Activated CD8-positive, alpha-beta memory T cell treated with anti-CD3 and anti-CD28 coated beads, Interleukin-2, amount 50 U/mL, for 1 hour (primary cell): ENCODE results near the gene SERPINA12.

Source experiments
- DNase-seq: peaks from one replicate; pipeline ENCODE4 v3.0.0-alpha.2; 2020; ENCODE audit errors: extremely low read depth

Gene SERPINA12, protein sequence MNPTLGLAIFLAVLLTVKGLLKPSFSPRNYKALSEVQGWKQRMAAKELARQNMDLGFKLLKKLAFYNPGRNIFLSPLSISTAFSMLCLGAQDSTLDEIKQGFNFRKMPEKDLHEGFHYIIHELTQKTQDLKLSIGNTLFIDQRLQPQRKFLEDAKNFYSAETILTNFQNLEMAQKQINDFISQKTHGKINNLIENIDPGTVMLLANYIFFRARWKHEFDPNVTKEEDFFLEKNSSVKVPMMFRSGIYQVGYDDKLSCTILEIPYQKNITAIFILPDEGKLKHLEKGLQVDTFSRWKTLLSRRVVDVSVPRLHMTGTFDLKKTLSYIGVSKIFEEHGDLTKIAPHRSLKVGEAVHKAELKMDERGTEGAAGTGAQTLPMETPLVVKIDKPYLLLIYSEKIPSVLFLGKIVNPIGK

GRCh38 chr14:94509356-94509755 is at the start of gene SERPINA12:
SERPINA12 (minus strand) TSS chr14:94509469; CDS start chr14:94498397, 11,072 bp downstream.
- DNase-seq: no peak

GRCh38 chr14:94558842-94559241 is 49.6 kb upstream of the SERPINA12 start:
- DNase-seq: no peak

GRCh38 chr14:94557327-94557726 is 48.1 kb upstream of the SERPINA12 start:
- no peak for DNase-seq

DNA sequence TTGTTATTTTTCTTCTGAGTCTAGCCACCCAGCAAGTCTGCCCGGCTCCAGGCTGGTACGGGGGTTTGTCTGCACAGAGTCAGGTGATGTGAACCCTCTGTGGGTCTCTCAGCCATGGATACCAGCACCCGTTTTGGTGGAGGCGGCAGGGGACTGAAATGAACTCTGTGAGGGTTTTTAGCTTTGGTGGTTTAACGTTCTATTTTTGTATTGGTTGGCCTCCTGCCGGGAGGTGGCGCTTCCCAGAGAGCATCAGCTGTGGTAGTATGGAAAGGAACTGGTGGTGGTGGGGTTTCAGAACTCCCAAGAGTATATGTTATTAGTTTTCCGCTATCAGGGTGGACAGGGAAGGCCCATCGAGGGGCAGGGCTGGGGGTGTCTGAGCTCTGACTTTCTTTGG is 46.7 kb upstream of the SERPINA12 start:
- no peak for DNase-seq

DNA sequence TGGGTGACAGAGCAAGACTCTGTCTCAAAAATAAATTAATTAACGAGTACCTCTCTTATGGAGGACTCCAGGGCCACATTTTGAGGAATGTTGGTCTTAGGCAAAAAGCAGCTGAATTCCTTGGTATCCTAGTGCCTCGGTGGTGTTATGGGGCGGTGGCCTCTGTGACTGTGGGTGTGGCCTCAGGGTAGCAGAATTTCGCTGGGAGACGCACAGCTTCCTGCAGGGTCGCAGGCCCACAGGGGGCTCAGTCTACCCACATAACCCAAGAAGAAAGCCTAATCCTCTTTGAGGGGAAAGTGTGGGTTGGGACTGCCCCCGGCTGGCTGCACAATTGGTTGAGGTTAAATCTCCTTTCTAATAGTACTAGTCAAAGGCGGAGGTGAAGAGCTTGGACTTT is 40.8 kb upstream of the SERPINA12 start:
- no peak for DNase-seq

DNA sequence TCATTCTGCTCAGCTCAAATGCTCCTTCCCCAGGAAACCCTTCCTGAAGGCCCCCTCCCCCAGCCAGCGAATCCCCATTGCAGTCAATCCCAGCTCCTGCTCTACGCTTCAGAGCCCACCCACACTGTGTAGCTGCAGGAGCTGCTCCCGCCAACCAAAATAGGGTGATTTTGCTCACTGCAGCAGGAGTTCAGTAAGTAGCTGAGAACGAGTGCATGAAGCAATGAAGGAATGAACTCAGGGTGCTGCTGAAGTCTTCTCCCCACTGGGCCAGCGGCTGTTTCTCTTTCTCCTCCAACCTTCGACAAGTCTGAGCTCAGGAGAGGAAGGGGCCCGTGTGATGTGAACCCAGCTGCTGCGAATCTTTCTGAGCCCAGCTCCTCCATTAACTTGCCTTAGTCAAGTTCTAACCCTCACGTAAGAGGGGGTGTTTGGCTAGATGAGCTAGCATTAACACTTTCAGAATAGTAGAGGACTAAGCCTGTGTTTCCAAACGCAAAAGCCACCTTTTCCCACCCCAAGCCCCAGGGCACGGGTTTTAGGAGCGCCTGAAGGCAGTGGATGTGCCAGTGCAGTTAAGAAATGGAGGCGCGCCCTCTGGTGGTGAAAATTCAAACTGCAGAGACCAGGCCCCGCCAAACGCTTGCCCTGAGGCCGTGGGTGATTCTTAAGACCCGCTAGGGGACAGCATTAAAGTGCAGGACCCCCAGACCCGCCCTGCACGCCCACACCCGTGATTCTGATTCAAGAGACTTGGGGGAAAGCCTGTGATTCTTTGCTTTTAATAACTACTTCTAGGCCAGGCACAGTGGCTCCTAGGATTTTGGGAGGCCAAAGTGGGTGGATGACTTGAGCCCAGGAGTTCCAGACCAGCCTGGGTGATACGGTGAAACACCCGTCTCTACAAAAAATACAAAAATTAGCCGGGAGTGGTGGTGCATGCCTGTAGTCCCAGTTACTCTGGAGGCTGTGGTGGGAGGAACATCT is 40.0 kb upstream of the SERPINA12 start:
- no peak for DNase-seq

GRCh38 chr14:94548131-94548998 is 39.1 kb upstream of the SERPINA12 start:
- DNase-seq: no peak

DNA sequence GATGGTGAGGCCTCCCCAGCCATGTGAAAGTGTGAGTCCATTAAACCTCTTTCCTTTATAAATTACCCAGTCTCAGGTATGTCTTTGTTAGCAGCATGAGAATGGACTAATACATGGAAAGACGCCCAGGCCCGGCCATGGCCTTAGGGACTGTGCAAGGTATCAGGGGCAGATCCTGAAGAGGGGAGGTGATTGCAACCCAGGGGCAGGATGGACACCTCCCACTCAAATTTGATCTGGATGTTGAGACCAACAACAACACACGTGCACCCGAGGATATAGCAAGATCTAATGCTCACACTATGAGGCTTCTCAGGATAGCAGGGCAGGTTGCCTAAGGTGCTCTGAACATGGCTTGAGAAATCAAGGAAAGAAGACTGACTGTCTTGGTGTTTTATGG is 38.5 kb upstream of the SERPINA12 start:
- no peak for DNase-seq

DNA sequence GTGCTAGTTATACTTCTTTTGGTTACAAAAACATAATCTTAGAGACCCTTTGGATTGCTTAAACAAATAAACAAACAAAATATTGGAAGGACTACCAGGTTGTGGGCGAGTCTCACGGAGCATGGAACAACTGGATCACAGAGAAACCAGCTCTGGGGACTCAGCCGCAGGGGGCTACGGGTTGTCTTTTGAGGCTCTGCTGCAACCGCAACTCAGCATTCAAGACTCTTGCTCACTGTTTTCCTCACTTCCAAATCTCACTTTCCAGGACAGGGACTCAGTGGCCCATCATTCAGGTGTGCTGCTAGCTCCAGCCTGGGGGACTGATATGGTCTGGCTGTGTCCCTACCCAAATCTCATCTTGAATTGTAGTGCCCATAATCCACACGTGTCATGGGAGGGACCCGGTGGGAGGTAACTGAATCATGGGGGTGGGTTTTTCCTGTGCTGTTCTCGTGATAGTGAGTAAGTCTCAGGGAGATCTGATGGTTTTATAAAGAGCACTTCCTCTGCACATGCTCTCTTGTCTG is 37.9 kb upstream of the SERPINA12 start:
- DNase-seq: no peak

DNA sequence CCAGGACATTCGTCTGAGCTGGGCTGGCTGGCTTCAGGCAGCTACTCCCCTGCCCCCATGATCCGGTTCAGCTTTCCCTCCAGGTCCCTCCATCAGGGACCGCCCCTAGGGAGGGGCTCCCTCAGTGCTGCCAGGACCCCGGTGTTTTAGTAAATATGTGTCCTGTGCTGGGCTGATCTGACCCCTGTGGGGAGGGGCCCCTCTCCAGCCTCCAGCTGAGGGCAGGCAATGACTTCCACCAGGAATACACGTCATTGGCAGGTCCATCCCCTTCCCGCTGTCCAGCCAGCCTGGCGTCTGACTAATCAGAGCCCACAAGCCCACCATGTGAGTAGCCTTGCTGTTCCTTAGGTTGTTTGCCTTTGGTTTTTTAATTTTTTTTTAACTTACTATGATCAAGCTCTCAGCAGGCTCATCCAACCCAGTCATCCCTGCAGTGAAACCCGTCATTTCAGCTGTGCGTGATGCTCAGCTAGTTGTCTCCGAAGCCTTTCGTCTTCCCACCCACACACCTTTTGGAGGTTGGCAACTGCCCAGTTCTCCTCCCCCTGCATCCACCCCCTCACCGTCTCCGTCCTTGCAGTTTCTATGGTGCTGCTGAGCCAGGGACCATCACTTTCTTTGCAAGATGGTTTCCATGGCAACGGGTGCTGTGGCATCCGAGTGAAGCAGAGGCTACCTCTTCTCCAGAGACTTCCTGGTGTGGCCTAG is 36.0 kb upstream of the SERPINA12 start:
- no peak for DNase-seq

GRCh38 chr14:94544726-94545125 is 35.5 kb upstream of the SERPINA12 start:
- no peak for DNase-seq

- DNase-seq: no peak
Measured at GRCh38 chr14:94543449-94544124, 34.3 kb upstream of the SERPINA12 start.

DNA sequence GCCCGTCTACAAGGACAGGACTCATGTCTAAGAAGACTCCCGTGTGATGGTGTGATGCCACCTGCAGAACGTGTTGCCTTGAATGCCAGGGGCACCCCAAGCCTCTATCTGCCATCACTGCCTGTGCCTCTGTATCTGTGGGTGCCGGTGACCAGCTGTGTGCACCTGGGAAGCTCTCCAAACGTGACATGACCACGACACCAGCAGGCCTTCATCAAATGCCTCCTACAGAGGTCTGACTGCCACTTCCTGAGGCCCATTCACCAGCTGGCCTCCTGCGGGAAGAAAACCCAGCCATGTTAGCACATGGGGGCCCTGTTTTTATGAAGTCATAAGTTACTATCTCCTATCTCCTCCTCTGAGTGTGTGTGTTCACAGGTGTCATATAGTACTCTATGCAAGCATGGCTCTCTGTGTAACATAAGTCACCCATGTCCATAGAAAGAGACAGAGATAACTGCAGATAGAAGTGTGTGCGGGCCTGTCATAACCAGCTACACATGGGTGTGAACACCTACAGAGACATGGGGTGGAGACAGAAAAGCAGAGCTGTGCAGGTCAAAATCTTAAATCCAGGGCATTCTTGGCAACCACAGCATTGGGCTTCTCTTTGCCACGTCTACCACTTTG is 33.7 kb upstream of the SERPINA12 start:
- no peak for DNase-seq

DNA sequence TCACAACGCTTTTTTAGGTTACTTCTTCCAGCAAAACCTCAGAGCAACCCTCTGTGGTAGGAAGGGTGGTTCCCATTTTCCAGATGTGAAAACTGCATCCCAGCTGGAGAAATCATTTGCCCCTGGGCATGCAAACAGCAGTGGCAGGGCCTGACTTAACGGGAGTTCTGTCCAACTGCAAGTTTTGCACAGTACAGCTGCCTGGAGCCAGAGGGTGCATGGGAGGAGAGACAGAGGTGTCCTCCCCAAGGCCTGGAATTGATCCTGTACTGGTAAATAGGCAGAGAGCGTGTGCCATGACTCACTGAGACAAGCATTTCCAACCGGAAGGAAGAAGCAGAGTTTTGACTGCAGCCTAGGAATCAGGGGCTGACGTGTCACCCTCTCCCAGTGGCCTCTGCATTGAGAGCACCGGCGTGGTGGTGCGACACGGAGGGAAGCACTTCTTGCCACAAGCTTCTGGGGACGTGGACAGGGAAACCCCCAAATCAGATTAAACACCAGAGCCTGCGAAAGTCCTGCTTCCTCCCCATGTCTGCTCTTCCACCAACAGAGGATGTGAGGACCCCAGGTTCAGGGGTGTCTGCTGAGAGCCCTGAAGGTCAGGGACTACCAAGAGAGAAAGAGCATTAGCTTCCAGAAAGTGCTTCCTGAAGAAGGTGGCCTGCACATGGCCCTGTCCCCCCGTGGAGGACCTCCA is 33.0 kb upstream of the SERPINA12 start:
- DNase-seq: no peak

DNA sequence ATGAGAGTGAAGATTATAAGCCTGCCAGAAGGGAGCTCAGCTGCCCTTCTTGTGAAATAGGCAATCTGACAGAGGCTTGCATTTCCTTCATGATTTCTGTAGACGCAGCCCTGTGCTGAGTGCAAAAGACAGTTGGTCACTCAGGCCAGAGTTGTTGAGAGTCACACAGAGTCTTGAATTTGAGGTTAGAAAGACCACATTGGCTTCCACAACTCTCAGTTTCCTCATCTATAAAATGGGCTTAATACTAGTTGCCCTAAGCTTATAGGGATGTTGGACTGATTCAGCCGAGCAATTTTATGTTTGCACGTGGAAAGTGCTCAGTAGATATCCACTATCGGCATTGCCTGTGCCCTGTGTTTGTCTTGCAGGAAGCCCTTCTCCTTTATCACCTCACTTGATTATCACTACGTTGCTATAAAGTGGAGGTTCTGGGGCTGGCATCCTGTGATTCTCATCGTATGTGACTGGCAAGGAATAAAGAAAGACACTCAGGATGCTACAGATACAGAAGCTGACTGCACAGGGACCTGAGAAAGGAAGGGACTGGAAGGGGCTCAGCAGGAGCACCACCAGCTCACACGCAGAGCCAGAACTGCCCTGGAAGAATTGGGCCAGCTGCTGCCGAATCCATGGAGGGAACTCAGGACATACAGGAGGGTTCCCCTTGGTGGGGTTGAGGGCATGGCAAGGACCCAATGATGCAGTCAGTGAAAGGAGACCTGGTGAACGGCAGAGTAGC is 32.1 kb upstream of the SERPINA12 start:
- no peak for DNase-seq

- DNase-seq: no peak
Measured at GRCh38 chr14:94540031-94540794, 30.9 kb upstream of the SERPINA12 start.

DNA sequence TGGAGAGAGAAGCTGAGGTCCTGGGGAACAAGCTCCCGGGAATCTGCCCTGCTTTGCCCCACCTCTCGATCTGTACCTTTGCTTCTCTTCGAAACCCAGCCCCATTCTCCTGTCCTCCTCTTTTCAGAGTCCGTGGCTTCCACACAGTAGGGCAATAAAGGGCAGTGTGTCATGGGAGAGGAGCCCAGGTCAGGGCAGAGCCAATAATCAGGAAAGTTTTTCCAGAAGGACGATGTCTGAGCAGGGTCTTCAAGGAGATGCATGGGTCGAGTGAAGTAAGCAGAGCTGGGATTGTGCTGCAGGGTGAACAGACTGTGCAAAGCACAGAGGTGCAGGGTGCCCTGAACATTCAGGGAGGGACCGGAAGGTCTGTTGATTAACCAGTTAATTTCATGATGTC is 29.9 kb upstream of the SERPINA12 start:
- no peak for DNase-seq
